Regular cardiac myocyte (primary cell): ENCODE results near the gene ARSH. TPM values are rescaled to one million over a fixed set of nuclear protein-coding genes. Genes with fewer than 3 reads are reported as not detected.

Experiments
- total RNA-seq: library from RNA; depleted of rRNA; stranded (reverse); fragments of >200 nt; gene quantifications from 2 replicates; pipeline ENCODE4 v1.2.3, GENCODE V29; 2014

ARSH gene
- not detected in 2 replicates for total RNA-seq

DNA sequence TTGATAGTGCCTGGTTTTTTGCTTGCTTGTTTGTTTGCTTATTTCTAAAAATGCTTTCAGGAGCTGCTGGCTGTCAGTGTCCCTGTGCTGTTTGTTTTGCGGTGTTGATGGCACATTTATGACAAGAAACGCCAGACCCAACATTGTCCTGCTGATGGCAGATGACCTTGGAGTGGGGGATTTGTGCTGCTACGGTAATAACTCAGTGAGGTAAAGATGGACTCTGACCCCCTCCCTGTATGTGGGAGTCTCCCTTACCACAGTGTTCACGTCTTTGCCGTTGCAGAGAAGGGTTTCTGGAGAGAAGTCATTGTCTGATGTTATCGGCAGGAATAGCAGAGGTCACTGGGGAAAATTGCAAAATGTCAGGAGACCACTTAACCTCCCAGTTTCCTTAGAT, at the start of gene ARSH:
TSS of gene ARSH (plus strand) at position 52 of the 400 bp plus-strand sequence. CDS start at position 119, 67 bp downstream.

Other genes starting within 250 kb of the ARSH start
- 2.7 and 5.6 TPM in 2 replicates for gene GYG2, start 177.6 kb upstream of the ARSH start, total RNA-seq
- gene ARSD, start 77.2 kb upstream of the ARSH start, total RNA-seq = 10.0 and 24.8 TPM in 2 replicates
- gene ARSF, start 34.9 kb downstream of the ARSH start, total RNA-seq = not detected in 2 replicates